ENCODE results near the gene BPIFB4. TPM values are rescaled to one million over a fixed set of nuclear protein-coding genes. Genes with fewer than 3 reads are reported as not detected.

The BPIFB4 gene
- polyA plus RNA-seq, 1 of the 3 experiments (the other 2 are of a cell fraction), result not detected

DNA sequence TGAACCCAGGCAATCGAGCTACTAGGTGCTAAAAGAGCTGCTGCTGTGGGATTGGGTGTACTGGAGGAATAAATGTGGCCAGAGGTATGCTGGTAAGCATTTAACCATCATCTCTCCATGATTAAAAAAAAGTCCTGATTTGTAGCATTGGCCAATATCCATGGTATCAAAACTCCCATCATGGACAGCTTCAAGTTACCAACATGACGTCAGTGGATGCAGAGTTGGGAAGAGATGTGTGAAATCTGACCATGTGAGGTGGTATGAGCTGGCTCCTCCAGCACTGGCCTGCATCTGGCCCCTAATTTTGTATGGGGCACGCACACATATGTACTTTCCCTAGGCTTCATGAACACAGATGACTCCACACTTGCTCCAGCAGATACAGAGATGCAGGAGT is 11.7 kb downstream of the BPIFB4 start (continued):
- TF ChIP-seq JUND (IDR thresholded peaks at IDR 0.05), result no peak

DNA sequence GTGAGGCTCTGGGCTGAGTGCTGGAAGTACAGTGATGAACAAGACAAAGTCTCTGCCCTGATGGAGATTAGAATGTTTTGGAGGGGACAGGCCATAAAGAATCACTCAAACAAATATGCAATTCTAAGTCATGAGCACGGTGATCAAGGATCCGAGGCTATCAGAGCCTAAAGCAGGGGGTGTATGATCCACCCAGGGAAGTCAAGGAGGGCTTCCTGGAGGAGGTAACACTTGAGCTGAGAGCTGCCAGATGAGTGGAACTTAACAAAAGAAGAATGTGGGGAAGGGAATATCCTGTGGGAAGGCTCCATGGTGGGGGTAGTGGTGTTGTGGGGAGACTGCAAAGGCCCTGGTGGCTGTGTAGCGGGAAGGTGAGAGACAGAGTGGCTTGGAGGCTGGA is 12.2 kb downstream of the BPIFB4 start:
- Histone ChIP-seq H3K9me2 (no peaks in the 10 kb centered on the region), H3F3A (replicated peaks; ENCODE audit: insufficient read depth) (no peaks in the 10 kb centered on the region), H3K27me3 (ENCODE audit: insufficient read depth) (peaks cover 38% of the 10 kb centered on the region), H3K79me2 (ENCODE audit: insufficient read depth) (no peaks in the 10 kb centered on the region), H2AFZ (ENCODE audit: low read depth) (no peak overlapping the region), H3K27ac (ENCODE audit: low read depth in 2 of 2, low read length in 1 of 2) (no peak overlapping the region), H3K4me1 (ENCODE audit: control insufficient read depth in 1 of 2, insufficient read depth in 2 of 2, low read depth in 1 of 2, low read length in 1 of 2) (no peaks in the 10 kb centered on the region), H3K9me3 (no peaks in the 10 kb centered on the region), H3K4me2 (no peak overlapping the region), H3K36me3 (replicated peaks in 1 of 2; ENCODE audit: control insufficient read depth in 1 of 2, insufficient read depth in 2 of 2, low read length in 1 of 2) (no peaks in the 10 kb centered on the region), H3K9ac (no peak overlapping the region), H4K20me1 (ENCODE audit: insufficient read depth) (no peaks in the 10 kb centered on the region), H3K4me3 (ENCODE audit: low read depth in 2 of 2, low read length in 1 of 2) (no peak overlapping the region)
- TF ChIP-seq EP300 (IDR thresholded peaks at IDR 0.05; ENCODE audit: borderline replicate concordance in 1 of 2, low read depth in 1 of 2, low read length in 1 of 2) (no peak), POLR2AphosphoS5 (IDR thresholded peaks at IDR 0.05; ENCODE audit: low read depth, low read length) (no peak), MXI1 (IDR thresholded peaks at IDR 0.05; ENCODE audit: low read depth, low read length) (no peak), MEF2A (IDR thresholded peaks at IDR 0.05; ENCODE audit: borderline replicate concordance, low read depth) (no peak), SMC3 (IDR thresholded peaks at IDR 0.05; ENCODE audit: low read depth, low read length) (no peak), TCF12 (IDR thresholded peaks at IDR 0.05) (no peak), TEAD4 (IDR thresholded peaks at IDR 0.05; ENCODE audit: borderline replicate concordance, insufficient read depth) (no peak), RCOR1 (IDR thresholded peaks at IDR 0.05; ENCODE audit: low read length) (no peak)
- TF ChIP-seq, protein P1, sequence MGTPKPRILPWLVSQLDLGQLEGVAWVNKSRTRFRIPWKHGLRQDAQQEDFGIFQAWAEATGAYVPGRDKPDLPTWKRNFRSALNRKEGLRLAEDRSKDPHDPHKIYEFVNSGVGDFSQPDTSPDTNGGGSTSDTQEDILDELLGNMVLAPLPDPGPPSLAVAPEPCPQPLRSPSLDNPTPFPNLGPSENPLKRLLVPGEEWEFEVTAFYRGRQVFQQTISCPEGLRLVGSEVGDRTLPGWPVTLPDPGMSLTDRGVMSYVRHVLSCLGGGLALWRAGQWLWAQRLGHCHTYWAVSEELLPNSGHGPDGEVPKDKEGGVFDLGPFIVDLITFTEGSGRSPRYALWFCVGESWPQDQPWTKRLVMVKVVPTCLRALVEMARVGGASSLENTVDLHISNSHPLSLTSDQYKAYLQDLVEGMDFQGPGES (IDR thresholded peaks at IDR 0.05; ENCODE audit: low read depth, low read length), result no peak
- TF ChIP-seq, protein P2, sequence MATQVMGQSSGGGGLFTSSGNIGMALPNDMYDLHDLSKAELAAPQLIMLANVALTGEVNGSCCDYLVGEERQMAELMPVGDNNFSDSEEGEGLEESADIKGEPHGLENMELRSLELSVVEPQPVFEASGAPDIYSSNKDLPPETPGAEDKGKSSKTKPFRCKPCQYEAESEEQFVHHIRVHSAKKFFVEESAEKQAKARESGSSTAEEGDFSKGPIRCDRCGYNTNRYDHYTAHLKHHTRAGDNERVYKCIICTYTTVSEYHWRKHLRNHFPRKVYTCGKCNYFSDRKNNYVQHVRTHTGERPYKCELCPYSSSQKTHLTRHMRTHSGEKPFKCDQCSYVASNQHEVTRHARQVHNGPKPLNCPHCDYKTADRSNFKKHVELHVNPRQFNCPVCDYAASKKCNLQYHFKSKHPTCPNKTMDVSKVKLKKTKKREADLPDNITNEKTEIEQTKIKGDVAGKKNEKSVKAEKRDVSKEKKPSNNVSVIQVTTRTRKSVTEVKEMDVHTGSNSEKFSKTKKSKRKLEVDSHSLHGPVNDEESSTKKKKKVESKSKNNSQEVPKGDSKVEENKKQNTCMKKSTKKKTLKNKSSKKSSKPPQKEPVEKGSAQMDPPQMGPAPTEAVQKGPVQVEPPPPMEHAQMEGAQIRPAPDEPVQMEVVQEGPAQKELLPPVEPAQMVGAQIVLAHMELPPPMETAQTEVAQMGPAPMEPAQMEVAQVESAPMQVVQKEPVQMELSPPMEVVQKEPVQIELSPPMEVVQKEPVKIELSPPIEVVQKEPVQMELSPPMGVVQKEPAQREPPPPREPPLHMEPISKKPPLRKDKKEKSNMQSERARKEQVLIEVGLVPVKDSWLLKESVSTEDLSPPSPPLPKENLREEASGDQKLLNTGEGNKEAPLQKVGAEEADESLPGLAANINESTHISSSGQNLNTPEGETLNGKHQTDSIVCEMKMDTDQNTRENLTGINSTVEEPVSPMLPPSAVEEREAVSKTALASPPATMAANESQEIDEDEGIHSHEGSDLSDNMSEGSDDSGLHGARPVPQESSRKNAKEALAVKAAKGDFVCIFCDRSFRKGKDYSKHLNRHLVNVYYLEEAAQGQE (IDR thresholded peaks at IDR 0.05; ENCODE audit: low read depth, low read length), result no peak
- TF ChIP-seq, protein P3, sequence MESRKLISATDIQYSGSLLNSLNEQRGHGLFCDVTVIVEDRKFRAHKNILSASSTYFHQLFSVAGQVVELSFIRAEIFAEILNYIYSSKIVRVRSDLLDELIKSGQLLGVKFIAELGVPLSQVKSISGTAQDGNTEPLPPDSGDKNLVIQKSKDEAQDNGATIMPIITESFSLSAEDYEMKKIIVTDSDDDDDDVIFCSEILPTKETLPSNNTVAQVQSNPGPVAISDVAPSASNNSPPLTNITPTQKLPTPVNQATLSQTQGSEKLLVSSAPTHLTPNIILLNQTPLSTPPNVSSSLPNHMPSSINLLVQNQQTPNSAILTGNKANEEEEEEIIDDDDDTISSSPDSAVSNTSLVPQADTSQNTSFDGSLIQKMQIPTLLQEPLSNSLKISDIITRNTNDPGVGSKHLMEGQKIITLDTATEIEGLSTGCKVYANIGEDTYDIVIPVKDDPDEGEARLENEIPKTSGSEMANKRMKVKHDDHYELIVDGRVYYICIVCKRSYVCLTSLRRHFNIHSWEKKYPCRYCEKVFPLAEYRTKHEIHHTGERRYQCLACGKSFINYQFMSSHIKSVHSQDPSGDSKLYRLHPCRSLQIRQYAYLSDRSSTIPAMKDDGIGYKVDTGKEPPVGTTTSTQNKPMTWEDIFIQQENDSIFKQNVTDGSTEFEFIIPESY (IDR thresholded peaks at IDR 0.05; ENCODE audit: borderline replicate concordance, low read depth), result no peak
- TF ChIP-seq, protein P4, sequence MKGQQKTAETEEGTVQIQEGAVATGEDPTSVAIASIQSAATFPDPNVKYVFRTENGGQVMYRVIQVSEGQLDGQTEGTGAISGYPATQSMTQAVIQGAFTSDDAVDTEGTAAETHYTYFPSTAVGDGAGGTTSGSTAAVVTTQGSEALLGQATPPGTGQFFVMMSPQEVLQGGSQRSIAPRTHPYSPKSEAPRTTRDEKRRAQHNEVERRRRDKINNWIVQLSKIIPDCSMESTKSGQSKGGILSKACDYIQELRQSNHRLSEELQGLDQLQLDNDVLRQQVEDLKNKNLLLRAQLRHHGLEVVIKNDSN (IDR thresholded peaks at IDR 0.05; ENCODE audit: borderline replicate concordance, low read depth), result no peak
- TF ChIP-seq, protein P5, sequence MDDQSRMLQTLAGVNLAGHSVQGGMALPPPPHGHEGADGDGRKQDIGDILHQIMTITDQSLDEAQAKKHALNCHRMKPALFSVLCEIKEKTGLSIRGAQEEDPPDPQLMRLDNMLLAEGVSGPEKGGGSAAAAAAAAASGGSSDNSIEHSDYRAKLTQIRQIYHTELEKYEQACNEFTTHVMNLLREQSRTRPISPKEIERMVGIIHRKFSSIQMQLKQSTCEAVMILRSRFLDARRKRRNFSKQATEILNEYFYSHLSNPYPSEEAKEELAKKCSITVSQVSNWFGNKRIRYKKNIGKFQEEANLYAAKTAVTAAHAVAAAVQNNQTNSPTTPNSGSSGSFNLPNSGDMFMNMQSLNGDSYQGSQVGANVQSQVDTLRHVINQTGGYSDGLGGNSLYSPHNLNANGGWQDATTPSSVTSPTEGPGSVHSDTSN (IDR thresholded peaks at IDR 0.05), result no peak
- ChIA-PET CTCF (interaction anchor here (1.2 kb wide), 1 partner anchor 11 kb away, joined by 3 read pairs; no protein-coding TSS in a partner anchor), POLR2A (no interaction called here)
- WGBS (ENCODE audit: low lambda C conversion rate), result 12% methylated on average over 3 of the region's 3 CpGs
- DNase-seq, result no peak
